Calu3 (cell line): ENCODE measurements around the gene CNTN6. TPM values are rescaled to one million over a fixed set of nuclear protein-coding genes. Genes with fewer than 3 reads are reported as not detected.
A peak's percentile ranks its signal among the peaks of the same experiment; 100 is the strongest.

Source experiments
- BruUV-seq: library from RNA; stranded (reverse); fragments of 400-500 nt; replicated peaks from 2 replicates; lab custom pipeline; 2021; lab: Mats Ljungman, UMichigan
- CTCF ChIA-PET: fragments of 300-600 bp; sonication (Branson Sonifier 250); formaldehyde crosslinking; loops from one replicate; lab custom pipeline; 2022; ENCODE audit warnings: antibody characterized with exemption; lab: Charles Lee
- DNase-seq: peaks from one replicate; pipeline ENCODE4 v3.0.0; 2022
- H3K27ac Mint-ChIP-seq: one replicate; pipeline ENCODE4 v1.8.0; 2022; ENCODE audit warnings: mixed read lengths; ENCODE audit not compliant: unreplicated experiment
- H3K27me3 Mint-ChIP-seq: one replicate; pipeline ENCODE4 v1.8.0; 2022; ENCODE audit warnings: mixed read lengths; ENCODE audit not compliant: unreplicated experiment
- H3K36me3 Mint-ChIP-seq: one replicate; pipeline ENCODE4 v1.8.0; 2022; ENCODE audit warnings: mild to moderate bottlenecking, moderate library complexity, mixed read lengths; ENCODE audit not compliant: insufficient read depth, unreplicated experiment
- H3K4me1 Mint-ChIP-seq: one replicate; pipeline ENCODE4 v1.8.0; 2022; ENCODE audit warnings: mild to moderate bottlenecking, low read depth, mixed read lengths; ENCODE audit not compliant: unreplicated experiment
- H3K4me3 Mint-ChIP-seq: one replicate; pipeline ENCODE4 v1.8.0; 2022; ENCODE audit warnings: mild to moderate bottlenecking, low read depth, moderate library complexity, mixed read lengths; ENCODE audit not compliant: unreplicated experiment
- H3K9me3 Mint-ChIP-seq: one replicate; pipeline ENCODE4 v1.8.0; 2022; ENCODE audit warnings: low read depth, mixed read lengths; ENCODE audit not compliant: unreplicated experiment
- intact Hi-C: fragments of 100-400 bp; cut with micrococcal nuclease; formaldehyde crosslinking; loops from one replicate; pipeline ENCODE4 v1.10.0; 2022; ENCODE audit not compliant: unreplicated experiment
- total RNA-seq: library from RNA; stranded (reverse); gene quantifications from 2 replicates; pipeline ENCODE4 v1.2.3, GENCODE V29; 2022
- TF ChIP-seq, protein P1 (sequence below): fragments of 200-600 bp; IDR thresholded peaks from one replicate; pipeline ENCODE4 v1.8.0; 2022; ENCODE audit warnings: antibody characterized with exemption; ENCODE audit not compliant: unreplicated experiment

Gene CNTN6
- total RNA-seq, 1 experiment from 2014 or later = not detected

DNA sequence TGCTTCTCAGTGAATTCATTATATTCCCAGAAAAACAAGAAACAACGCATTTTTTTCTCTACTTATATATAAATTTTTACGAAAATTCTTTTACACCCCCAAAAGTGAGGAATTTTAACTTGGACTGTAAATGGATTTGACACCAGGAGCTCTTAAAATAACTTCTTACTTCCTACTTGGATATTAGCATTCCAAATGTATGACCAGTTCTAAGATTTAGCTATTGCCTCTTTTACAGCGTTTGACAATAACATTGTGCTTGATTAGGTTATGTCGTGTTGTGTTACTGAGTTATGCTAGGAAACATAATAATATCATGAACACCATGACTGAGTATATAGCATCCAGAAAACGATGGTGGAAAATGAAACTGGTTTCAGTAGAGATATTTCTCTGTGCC, 177.0 kb downstream of the CNTN6 start:
- Mint-ChIP-seq H3K9me3 (peaks cover 16% of the 10 kb centered on the region), H3K36me3 (no peaks in the 10 kb centered on the region), H3K4me1 (no peaks in the 10 kb centered on the region), H3K27me3 (no peaks in the 10 kb centered on the region), H3K4me3 (no peak overlapping the region), H3K27ac (no peak overlapping the region)
- intact Hi-C loops = no loop called here
- CTCF ChIA-PET = no interaction called here
- BruUV-seq = no TSS peak
- TF ChIP-seq, protein P1, sequence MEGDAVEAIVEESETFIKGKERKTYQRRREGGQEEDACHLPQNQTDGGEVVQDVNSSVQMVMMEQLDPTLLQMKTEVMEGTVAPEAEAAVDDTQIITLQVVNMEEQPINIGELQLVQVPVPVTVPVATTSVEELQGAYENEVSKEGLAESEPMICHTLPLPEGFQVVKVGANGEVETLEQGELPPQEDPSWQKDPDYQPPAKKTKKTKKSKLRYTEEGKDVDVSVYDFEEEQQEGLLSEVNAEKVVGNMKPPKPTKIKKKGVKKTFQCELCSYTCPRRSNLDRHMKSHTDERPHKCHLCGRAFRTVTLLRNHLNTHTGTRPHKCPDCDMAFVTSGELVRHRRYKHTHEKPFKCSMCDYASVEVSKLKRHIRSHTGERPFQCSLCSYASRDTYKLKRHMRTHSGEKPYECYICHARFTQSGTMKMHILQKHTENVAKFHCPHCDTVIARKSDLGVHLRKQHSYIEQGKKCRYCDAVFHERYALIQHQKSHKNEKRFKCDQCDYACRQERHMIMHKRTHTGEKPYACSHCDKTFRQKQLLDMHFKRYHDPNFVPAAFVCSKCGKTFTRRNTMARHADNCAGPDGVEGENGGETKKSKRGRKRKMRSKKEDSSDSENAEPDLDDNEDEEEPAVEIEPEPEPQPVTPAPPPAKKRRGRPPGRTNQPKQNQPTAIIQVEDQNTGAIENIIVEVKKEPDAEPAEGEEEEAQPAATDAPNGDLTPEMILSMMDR = no peak
- DNase-seq = no peak

DNA sequence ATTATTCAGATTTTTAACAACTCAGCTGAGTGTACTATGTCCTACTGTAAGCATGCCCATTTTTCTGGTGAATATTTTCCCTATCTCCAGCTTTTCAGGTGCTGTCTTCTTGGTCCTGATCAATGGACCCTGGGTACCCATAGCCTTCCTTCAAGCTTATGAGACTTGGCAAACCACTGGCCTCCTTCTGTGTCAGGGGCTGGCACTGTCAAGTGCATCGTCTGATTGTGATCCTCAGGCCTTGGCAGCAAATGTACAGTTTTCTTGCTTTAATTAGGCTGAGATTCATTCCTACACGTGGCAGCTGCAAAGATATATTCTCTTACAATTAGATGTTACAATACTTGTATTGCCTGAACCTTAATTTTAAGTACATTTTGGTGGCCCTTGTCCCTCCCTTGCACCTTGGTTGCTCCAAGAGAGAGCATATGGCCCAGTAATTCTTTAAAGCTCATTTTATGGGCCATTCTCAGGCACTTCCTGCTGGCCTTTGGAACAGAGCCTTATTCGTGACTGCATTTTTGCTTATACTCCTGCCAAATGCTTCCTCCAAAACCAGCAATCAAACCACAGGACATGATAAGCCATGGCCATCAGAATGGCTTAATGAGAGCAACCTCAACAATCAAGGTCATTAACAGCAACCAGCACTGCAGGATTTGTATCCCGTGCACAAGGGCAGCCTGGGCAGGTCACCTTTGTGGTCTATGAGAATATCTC, 179.9 kb downstream of the CNTN6 start:
- Mint-ChIP-seq H3K27me3 (no peaks in the 10 kb centered on the region), H3K9me3 (peaks cover 12% of the 10 kb centered on the region), H3K36me3 (no peaks in the 10 kb centered on the region), H3K4me3 (no peak overlapping the region), H3K27ac (no peak overlapping the region), H3K4me1 (no peaks in the 10 kb centered on the region)
- no peak for DNase-seq
- intact Hi-C loops = no loop called here
- TF ChIP-seq, protein P1 = no peak
- CTCF ChIA-PET = no interaction called here
- no TSS peak for BruUV-seq

DNA sequence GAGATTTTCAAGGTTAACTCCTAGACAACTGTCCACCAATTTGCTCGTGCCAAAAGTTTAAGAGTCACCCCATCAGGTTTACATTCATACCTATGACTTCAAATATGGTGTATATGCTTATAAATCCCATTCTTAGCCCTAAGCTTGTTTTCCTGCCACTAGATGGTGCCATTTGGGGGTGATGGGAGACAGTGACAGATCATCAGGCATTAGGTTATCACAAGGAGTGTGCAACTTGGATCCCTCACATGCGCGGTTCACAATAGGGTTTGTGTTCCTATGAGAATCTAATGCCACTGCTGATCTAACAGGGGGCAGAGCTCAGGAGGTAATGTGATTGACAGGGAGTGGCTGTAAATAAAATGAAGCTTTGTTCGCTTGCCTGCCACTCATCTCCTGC, 182.7 kb downstream of the CNTN6 start:
- H3K36me3 Mint-ChIP-seq = no peaks in the 10 kb centered on the region
- H3K27ac Mint-ChIP-seq = no peak overlapping the region
- peak; percentile 7 for DNase-seq
- CTCF ChIA-PET = no interaction called here
- H3K4me1 Mint-ChIP-seq = no peaks in the 10 kb centered on the region
- peaks cover 12% of the 10 kb centered on the region for H3K9me3 Mint-ChIP-seq
- intact Hi-C loops = no loop called here
- no peaks in the 10 kb centered on the region for H3K27me3 Mint-ChIP-seq
- TF ChIP-seq, protein P1 = no peak
- no peak overlapping the region for H3K4me3 Mint-ChIP-seq
- no TSS peak for BruUV-seq

DNA sequence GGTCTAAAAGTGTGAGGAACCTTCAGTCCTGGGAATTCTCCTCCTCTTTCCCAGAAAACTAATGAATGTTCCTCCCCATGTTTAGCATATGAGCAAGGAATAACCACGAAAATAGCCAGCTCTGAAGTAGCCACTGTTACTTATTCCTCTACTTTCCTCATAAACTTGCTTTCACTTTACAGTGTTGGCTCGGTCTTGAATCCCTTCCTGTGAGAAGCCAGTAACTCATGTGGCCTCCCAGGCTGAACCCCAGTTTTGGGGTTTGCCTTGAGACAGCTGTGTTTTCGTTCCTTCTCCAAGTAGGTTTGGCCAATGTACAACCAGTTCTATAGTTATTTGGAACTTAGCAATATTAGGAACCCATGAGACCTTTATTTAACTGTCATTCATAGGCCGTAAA, 195.0 kb downstream of the CNTN6 start:
- no peaks in the 10 kb centered on the region for H3K4me1 Mint-ChIP-seq
- peaks cover 7% of the 10 kb centered on the region for H3K9me3 Mint-ChIP-seq
- CTCF ChIA-PET = no interaction called here
- no peak for DNase-seq
- intact Hi-C loops = no loop called here
- no peak overlapping the region for H3K27ac Mint-ChIP-seq
- no peaks in the 10 kb centered on the region for H3K36me3 Mint-ChIP-seq
- no peak overlapping the region for H3K4me3 Mint-ChIP-seq
- no peaks in the 10 kb centered on the region for H3K27me3 Mint-ChIP-seq
- BruUV-seq = no TSS peak
- TF ChIP-seq, protein P1 = no peak
